ENCODE results near the gene AMBRA1.

AMBRA1 gene

DNA sequence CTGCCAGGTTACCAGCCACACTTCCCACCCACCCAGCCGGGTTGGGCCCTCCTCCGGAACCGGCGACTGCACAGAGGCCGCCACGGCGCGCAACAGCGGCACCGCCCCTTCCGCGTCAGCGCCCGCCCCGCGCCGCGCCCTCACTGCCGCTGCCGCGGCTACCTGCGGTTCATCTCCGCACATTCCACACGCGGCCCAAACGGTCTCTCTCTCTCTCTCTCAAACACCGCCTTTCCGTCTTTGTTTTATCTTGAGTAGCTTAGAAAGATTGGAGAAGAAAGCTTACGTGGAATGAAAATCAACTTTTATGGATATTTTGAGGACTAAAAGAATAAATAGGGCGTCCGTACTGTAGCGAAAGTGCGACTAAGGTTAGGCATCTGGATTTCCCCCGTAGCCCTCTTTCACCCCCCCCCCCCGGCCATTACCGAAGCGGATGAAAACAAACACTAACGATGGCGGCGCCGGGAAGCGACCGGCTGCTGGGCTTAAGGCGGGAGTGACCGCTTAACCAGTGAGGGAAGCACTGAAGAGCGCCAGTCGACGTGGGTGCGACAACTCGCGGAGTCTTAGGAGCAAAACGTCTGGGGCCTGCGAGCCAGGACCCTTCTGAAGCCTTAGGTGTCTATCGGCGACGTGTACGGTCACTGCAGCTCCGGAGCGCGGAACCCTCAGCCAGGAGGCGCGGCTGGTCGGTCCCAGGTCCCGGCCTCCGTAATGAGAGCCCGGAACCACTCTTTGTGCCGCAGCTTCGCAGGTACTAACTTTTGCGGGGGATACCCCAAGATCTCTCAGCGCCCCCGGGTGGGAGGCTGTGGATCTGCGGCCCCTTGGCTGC is 23.5 kb upstream of the AMBRA1 start, which contains the start of the genes ATG13 and HARBI1:
TSS of gene ATG13 (plus strand) at position 420 of the 838 bp plus-strand sequence. CDS start 26,739 bp downstream, outside the sequence.
TSS of gene HARBI1 (minus strand) at position 94 of the 838 bp plus-strand sequence. CDS start 990 bp downstream, outside the sequence.
- peak within 1 kb of the TSS; percentile 99 for H3K4me3 ChIP-seq (replicated peaks; ENCODE audit: low read depth, low read length)
- TF ChIP-seq, protein P1, sequence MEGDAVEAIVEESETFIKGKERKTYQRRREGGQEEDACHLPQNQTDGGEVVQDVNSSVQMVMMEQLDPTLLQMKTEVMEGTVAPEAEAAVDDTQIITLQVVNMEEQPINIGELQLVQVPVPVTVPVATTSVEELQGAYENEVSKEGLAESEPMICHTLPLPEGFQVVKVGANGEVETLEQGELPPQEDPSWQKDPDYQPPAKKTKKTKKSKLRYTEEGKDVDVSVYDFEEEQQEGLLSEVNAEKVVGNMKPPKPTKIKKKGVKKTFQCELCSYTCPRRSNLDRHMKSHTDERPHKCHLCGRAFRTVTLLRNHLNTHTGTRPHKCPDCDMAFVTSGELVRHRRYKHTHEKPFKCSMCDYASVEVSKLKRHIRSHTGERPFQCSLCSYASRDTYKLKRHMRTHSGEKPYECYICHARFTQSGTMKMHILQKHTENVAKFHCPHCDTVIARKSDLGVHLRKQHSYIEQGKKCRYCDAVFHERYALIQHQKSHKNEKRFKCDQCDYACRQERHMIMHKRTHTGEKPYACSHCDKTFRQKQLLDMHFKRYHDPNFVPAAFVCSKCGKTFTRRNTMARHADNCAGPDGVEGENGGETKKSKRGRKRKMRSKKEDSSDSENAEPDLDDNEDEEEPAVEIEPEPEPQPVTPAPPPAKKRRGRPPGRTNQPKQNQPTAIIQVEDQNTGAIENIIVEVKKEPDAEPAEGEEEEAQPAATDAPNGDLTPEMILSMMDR (IDR thresholded peaks at IDR 0.05; ENCODE audit: insufficient read depth, low read length, poor library complexity, severe bottlenecking), result peak; percentile 91

DNA sequence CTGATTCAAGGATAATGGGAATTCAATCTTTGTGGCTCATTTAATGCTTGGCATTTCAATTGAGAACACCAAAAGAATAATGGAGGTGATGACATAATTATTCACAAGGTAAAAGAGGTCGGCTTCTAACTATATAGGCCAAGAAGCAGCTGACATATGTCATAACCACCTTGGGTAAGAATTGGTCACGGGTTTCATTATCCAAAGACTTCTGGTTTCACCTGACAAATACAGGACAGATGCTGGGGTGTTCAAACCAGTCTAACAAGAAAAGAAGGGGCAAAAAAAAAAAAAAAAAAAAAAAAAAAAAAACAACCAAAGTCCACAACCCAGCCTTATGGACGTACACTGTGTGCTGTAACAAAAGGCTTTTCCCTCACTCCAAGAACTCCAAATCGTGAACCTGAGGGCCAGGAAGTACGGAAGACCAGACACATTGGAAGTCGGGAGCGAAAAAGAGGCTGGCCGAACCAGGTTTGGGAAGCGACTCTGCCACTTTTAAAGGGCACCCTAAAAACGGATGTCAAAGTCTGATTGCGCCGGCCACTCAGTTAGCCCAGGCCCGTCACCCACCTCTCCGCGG is 22.8 kb upstream of the AMBRA1 start:
- TF ChIP-seq, protein P1 (IDR thresholded peaks at IDR 0.05; ENCODE audit: insufficient read depth, low read length, poor library complexity, severe bottlenecking), result no peak
- no peak for DNase-seq (ENCODE audit: extremely low read depth, insufficient read length)
- H3K36me3 ChIP-seq (ENCODE audit: control insufficient read depth, insufficient read depth, low read length), result no peaks in the 10 kb centered on the region; the same call in none of the 2 replicates
- no peaks in the 10 kb centered on the region for H3K27me3 ChIP-seq (replicated peaks; ENCODE audit: control insufficient read depth, insufficient read depth, low read length)
- H3K4me3 ChIP-seq (replicated peaks; ENCODE audit: low read depth, low read length), result peak overlapping the region; percentile 99

More for the DNA sequence above, 23.5 kb upstream of the AMBRA1 start, which contains the start of the genes ATG13 and HARBI1:
- H3K36me3 ChIP-seq (ENCODE audit: control insufficient read depth, insufficient read depth, low read length), result no peaks in the 10 kb centered on the region; the same call in 1 of the 2 replicates
- peak; percentile 96 for DNase-seq (ENCODE audit: extremely low read depth, insufficient read length)
- H3K27me3 ChIP-seq (replicated peaks; ENCODE audit: control insufficient read depth, insufficient read depth, low read length), result no peaks in the 10 kb centered on the region

DNA sequence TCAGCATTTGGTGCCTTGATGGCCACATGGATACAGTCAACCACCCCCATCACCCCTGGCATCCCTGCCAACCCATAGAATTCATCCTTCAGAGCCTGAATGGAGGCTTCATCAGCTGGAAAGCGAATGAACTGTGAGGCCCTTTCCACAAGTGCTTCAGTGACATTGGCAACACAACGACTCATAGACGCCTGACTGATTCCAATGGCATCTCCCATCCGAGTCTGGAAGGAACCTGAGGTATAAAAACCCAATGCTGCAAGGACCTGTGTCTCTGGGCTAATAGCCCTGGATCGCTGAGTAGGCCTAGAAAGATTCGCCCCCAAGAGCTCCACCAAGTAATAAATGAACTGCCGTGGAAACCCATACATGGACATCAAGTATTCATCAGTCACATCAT is 21.9 kb upstream of the AMBRA1 start:
- TF ChIP-seq, protein P1 (IDR thresholded peaks at IDR 0.05; ENCODE audit: insufficient read depth, low read length, poor library complexity, severe bottlenecking), result no peak
- no peaks in the 10 kb centered on the region for H3K27me3 ChIP-seq (replicated peaks; ENCODE audit: control insufficient read depth, insufficient read depth, low read length)
- DNase-seq (ENCODE audit: extremely low read depth, insufficient read length), result no peak
- no peak overlapping the region for H3K4me3 ChIP-seq (replicated peaks; ENCODE audit: low read depth, low read length)
- no peaks in the 10 kb centered on the region; the same call in 1 of the 2 replicates for H3K36me3 ChIP-seq (ENCODE audit: control insufficient read depth, insufficient read depth, low read length)

DNA sequence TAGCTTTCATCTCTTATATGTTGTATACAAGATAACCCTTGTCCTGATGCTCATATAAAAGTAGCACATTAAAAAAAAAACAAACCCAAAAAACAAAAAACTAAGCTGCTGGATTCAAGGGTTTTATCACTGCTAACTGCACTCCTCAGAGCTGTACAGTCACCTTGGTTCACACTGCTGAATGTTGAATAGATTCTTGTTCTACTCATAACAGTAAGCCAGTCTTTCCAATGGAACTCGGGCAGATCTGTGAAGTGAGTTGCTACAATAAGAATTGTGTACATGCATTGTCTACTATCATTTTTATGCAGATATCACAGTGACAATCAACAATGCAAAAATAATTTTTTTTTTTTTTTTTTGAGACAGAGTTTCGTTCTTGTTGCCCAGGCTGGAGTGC is 18.5 kb upstream of the AMBRA1 start:
- no peak overlapping the region for H3K4me3 ChIP-seq (replicated peaks; ENCODE audit: low read depth, low read length)
- H3K36me3 ChIP-seq (ENCODE audit: control insufficient read depth, insufficient read depth, low read length), result no peaks in the 10 kb centered on the region; the same call in 1 of the 2 replicates
- TF ChIP-seq, protein P1 (IDR thresholded peaks at IDR 0.05; ENCODE audit: insufficient read depth, low read length, poor library complexity, severe bottlenecking), result no peak
- H3K27me3 ChIP-seq (replicated peaks; ENCODE audit: control insufficient read depth, insufficient read depth, low read length), result no peaks in the 10 kb centered on the region
- no peak for DNase-seq (ENCODE audit: extremely low read depth, insufficient read length)

DNA sequence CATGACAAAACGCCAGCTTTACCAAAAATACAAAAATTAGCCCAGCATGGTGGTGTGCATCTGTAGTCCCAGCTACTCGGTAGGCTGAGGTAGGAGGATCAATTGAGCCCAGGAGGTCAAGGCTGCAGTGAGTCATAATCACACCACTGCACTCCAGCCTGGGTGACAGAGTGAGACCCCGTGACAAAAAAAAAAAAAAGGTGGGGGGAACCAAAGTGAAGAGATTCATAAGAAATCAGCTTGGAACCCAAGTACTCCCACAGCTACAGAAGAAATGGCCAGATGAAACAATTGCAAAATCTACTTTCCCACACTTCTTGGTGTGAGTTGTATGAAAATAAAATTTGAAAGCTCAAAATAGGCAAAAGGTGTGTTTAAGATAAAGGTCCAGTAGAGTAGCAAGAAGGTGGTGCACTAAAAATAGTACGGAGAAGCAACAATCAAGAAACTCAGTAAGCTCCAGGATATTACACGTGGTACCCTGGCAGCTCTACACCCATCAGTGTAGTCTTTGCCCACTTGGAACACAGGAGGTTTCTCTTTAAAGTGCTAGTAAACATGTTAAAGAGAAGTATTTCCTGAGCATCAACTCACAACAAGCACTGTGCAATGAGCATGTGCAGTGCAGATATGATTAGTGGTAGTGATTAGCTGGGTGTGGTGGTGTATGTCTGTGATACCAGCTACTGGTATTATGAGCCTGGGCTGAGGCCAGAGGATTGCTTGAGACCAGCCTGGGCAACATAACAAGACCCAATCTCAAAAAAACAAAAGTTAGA is 17.9 kb upstream of the AMBRA1 start:
- H3K4me3 ChIP-seq (replicated peaks; ENCODE audit: low read depth, low read length), result no peak overlapping the region
- H3K36me3 ChIP-seq (ENCODE audit: control insufficient read depth, insufficient read depth, low read length), result no peaks in the 10 kb centered on the region; the same call in 1 of the 2 replicates
- H3K27me3 ChIP-seq (replicated peaks; ENCODE audit: control insufficient read depth, insufficient read depth, low read length), result no peaks in the 10 kb centered on the region
- TF ChIP-seq, protein P1 (IDR thresholded peaks at IDR 0.05; ENCODE audit: insufficient read depth, low read length, poor library complexity, severe bottlenecking), result no peak
- DNase-seq (ENCODE audit: extremely low read depth, insufficient read length), result no peak

Data from GM06990 (cell line).